Cardiac muscle cell (in vitro differentiated cells and primary cell): Measurements from ENCODE around the gene UBP1. TPM values are rescaled to one million over a fixed set of nuclear protein-coding genes. Genes with fewer than 3 reads are reported as not detected.

Experiments
- DNase-seq, 2 donors: peaks; one replicate each; pipeline versions ENCODE4 v3.0.0 to v3.0.0-alpha.2; 2010 to 2017; ENCODE audit warnings: low read depth in 1 of 2, low spot score in 1 of 2
- H3K27ac ChIP-seq: fragments of 200-600 bp; sonication (generic); 2 replicates; pipeline ENCODE4 v1.5.1; 2016
- H3K27me3 ChIP-seq: fragments of 200-600 bp; sonication (generic); 2 replicates; pipeline ENCODE4 v1.6.0; 2016; ENCODE audit warnings: control low read depth
- H3K36me3 ChIP-seq: fragments of 200-600 bp; sonication (generic); 2 replicates; pipeline ENCODE4 v1.5.1; 2016; ENCODE audit warnings: control low read depth
- H3K4me1 ChIP-seq: fragments of 200-600 bp; sonication (generic); 2 replicates; pipeline ENCODE4 v1.8.1; 2017; ENCODE audit warnings: low read depth, mild to moderate bottlenecking, mixed run types
- H3K4me3 ChIP-seq: fragments of 200-600 bp; sonication (generic); 2 replicates; pipeline ENCODE4 v1.5.1; 2016; ENCODE audit warnings: mild to moderate bottlenecking
- H3K9me3 ChIP-seq: fragments of 200-600 bp; sonication (generic); 2 replicates; pipeline ENCODE4 v1.5.1; 2017; ENCODE audit warnings: low read depth, mild to moderate bottlenecking, control low read depth
- CTCF ChIP-seq: IDR thresholded peaks from 2 replicates; pipeline ENCODE4 v1.5.1; 2012; ENCODE audit warnings: low read depth, mild to moderate bottlenecking, low read length
- polyA plus RNA-seq: library from polyadenylated mRNA; unstranded; fragments of >200 nt; fragmentation: Nextera tagmentation; extraction: Ambion mirVana; gene quantifications from 2 replicates; pipeline ENCODE4 v1.2.1, GENCODE V29; 2016
- total RNA-seq: library from RNA; depleted of rRNA; stranded (reverse); fragments of >200 nt; gene quantifications from 2 replicates; pipeline ENCODE4 v1.2.3, GENCODE V29; 2016

The UBP1 gene
- total and polyA plus RNA-seq, 2 experiments from 2014 or later: 39.0 to 51.5 TPM

GRCh38 chr3:33403756-33404155 is 36.4 kb downstream of the UBP1 start:
- no peaks in the 10 kb centered on the region for H3K27me3 ChIP-seq
- peaks cover 73% of the 10 kb centered on the region for H3K36me3 ChIP-seq
- H3K9me3 ChIP-seq: no peaks in the 10 kb centered on the region
- no peaks in the 10 kb centered on the region for H3K4me1 ChIP-seq
- DNase-seq: no peak
- no peak overlapping the region for H3K4me3 ChIP-seq
- TF ChIP-seq CTCF: no peak
- H3K27ac ChIP-seq: no peak overlapping the region

- H3K27ac ChIP-seq: no peak overlapping the region
Measured at GRCh38 chr3:33402936-33403335, 37.3 kb downstream of the UBP1 start.

GRCh38 chr3:33401781-33402180 is 38.4 kb downstream of the UBP1 start:
- DNase-seq: no peak
- H3K9me3 ChIP-seq: no peaks in the 10 kb centered on the region
- no peaks in the 10 kb centered on the region for H3K27me3 ChIP-seq
- no peaks in the 10 kb centered on the region for H3K4me1 ChIP-seq
- no peak overlapping the region for H3K27ac ChIP-seq
- H3K4me3 ChIP-seq: no peak overlapping the region
- peaks cover 74% of the 10 kb centered on the region for H3K36me3 ChIP-seq
- no peak for TF ChIP-seq CTCF

More at GRCh38 chr3:33402936-33403335, 37.3 kb downstream of the UBP1 start:
- Histone ChIP-seq H3K27me3 (no peaks in the 10 kb centered on the region), H3K36me3 (peaks cover 72% of the 10 kb centered on the region), H3K4me1 (no peaks in the 10 kb centered on the region), H3K4me3 (no peak overlapping the region), H3K9me3 (no peaks in the 10 kb centered on the region)
- no peak for DNase-seq
- no peak for TF ChIP-seq CTCF

- H3K9me3 ChIP-seq: no peaks in the 10 kb centered on the region
- no peak for DNase-seq
- H3K27me3 ChIP-seq: no peaks in the 10 kb centered on the region
- no peak for TF ChIP-seq CTCF
- peaks cover 84% of the 10 kb centered on the region for H3K36me3 ChIP-seq
- H3K4me3 ChIP-seq: no peak overlapping the region
- no peaks in the 10 kb centered on the region for H3K4me1 ChIP-seq
- no peak overlapping the region for H3K27ac ChIP-seq
Measured at GRCh38 chr3:33398410-33398809, 41.8 kb downstream of the UBP1 start.

- Histone ChIP-seq H3K36me3 (peaks cover 89% of the 10 kb centered on the region), H3K4me1 (no peaks in the 10 kb centered on the region), H3K27ac (peak overlapping the region; percentile 34), H3K4me3 (no peak overlapping the region), H3K27me3 (no peaks in the 10 kb centered on the region), H3K9me3 (no peaks in the 10 kb centered on the region)
- no peak for TF ChIP-seq CTCF
- no peak for DNase-seq
Measured at GRCh38 chr3:33395900-33396299, 44.3 kb downstream of the UBP1 start.
